IPS-NIHi11 (cell line): ENCODE measurements around the gene XPNPEP2.

Experiments
- DNase-seq: peaks from one replicate; pipeline ENCODE4 v3.0.0; 2012; ENCODE audit warnings: mixed read lengths, low spot score

XPNPEP2 gene

DNA sequence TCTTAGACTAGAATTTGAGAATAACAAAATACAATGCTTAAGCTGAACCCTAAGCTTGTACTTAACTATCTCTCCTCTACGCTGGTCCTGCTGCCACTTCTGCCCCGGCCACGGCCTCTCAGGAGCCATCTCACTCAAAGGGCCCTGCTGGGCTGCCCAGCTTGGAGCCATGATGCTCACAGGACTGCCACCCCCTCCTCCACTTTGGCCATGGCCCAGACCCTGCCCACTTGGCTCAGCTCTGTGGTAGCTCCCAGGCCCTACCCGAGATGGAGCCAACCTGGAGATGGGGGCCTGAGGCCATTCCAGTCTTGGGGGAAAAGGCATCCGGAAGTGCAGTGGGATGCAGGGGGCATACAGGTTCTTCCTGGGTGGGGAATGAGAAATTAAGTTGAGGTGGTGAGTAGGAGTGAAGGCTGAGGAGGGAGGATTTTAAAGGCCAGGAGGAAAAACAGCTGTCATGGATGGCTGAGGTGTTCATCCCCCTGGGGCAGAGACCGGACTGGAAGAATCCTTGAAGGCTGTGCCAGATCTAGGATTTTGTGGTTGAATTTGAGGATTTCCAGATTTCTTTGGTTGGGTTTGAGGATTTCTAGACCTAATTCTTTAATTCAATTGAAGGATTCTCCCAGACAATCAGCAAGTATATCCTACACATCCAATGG lies 41.8 kb downstream of the XPNPEP2 start:
- no peak for DNase-seq

DNA sequence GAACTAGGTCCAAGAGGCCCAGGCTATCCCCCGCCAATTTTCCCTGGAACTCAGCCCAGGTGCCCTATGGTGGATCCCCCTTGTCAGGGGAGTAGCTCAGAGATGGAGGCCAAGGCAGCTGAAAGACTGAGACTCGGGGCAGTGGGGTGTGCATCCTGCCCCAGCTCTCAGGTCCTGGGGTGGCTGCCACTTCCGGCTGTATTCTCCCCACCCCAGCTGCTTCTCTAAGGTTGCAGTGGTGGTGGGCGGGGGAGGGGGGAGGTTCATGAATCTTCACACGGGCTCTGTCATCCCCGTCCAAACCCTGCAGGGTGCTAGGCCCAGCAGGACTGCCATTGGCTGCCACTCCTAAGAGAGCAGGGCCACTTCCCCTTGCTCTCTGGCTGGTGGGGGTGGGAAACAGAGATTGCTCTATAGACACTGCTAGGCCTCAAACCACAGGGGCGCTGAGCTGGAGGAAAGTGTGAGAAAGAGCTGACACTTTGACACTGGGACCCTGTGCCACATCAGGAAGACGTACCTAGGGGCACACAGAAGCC lies 42.4 kb downstream of the XPNPEP2 start:
- no peak for DNase-seq

DNA sequence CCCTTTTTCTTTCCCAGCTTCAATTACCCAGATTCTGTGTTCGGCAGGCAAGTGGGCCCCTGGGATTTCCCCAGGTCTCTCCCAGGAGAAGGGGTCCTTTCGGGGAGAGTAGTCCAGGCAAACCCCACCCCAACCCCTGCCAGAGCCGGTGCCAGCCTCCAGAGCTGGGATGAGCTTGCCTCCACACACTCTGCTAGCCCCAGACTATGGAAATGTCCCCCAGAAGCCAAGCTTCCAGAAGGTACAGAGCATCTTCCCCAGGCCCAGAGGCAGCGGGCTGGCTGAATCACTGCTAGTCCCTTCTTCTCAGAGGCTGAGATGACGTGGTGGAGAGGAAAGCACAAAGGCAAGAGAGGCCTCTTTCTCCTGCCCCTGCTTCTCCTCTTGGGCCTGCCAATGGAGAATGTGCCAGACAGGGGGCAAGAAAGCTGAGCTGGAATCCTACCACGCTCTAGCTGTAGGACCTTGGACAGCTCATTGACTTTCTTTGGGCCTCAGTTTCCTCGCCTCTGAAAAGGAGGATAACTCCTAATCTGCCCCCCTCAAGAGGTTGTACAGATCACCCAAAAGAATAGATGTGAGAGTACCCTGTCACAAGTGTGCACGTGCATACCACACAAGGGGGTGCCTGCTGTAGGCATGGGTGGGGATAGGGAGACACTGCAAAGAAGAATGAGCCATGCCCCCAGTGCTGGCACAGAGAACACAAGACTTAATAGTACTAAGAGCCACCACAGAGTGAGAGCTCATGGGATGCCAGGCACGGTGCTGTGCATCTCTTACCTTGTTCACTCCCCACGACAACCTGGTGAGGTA lies 43.1 kb downstream of the XPNPEP2 start:
- DNase-seq = no peak

DNA sequence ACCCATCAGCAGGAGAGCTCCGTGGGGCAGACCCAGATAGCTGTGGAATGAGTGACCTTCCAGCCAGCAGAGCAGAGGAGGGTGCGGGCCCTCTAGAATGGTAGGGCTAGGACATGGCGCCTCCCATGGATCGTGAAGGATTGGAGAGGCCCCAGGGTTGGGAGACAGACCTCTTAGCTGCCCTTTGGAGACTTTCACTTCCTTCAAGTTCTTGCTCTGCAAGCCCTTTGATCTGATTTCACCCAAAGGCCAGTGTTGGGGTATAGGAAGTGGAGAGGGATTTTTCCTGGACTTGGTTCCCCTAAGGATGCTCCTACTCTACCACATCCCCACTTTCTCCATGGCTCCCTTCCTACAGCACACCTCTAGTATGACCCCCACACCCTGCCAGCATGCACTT lies 43.9 kb downstream of the XPNPEP2 start:
- no peak for DNase-seq

DNA sequence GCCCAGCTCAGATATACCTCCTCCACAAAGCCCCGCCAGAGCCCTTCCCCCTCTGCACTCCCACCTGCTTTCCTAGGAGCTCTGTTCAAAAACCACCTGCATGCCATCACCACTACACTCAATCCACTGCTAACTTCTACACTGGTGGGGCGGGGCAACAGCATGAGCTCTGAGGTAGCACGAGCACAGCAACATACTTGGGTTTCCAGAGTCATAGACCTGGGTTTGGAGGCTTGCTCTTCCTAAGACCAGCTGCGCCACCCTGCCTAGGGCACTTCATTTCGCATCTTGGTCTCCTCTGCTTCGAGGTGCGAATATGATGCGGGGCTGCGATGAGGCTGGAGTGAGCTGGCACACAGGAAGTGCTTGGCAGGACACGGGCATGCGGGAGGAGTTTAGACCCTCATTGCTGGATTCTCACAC lies 44.5 kb downstream of the XPNPEP2 start:
- no peak for DNase-seq

DNA sequence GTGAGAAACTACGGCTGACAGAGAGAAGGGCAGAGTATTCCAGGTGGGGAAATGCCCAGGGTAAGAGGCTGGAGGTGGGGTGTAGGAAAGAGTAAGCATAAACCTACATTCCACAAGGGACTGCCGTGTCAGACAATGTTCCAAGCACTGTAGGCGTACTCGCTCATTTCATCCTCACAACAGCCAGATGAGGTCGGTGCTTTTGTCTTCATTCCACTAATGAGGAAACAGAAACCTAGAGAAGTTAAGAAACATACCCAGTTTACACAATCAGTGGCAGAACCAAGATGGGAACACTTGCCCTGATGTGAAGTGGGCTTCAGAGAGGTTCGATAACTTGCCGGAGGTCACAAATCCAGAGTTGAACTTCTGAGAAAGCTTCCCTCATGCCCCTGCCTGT lies 45.6 kb downstream of the XPNPEP2 start:
- no peak for DNase-seq

DNA sequence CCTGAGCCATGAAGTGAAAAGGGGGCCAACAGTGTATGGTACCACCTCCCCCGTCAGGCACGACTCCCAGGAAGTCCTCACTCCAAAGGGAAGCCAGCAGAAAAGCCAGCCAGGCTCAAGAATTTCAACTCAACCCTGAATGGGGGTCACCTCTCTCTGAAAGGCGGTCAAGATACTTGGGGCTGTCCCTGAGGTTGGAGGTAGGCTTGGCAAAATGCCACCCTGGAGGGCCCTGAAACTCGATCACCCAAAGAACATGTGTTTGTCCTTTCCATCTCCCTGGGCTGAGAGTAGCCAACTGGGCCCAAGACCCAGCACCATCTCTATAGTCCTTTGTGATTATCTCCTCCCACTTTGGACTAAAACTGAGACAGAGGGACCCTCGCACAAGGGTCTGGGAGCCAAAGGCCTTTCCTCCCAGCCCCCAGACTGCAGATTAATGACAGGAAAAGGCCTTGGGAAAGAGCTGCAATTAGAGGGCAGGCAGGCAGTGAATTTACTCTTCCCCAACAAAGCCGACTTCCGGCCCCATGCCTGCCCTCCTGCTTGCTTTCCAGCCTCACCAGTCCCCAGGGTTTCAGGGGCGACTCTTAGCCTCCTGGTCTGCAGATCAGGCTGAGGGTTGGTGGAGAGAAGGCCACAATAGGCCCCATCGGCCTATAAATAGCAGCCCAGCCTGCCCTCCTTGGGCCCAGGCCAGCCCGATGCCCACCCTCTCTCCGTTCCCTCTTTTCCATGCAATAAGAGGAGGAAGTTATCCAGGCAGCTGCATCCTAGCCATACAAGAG lies 46.6 kb downstream of the XPNPEP2 start:
- DNase-seq = no peak

DNA sequence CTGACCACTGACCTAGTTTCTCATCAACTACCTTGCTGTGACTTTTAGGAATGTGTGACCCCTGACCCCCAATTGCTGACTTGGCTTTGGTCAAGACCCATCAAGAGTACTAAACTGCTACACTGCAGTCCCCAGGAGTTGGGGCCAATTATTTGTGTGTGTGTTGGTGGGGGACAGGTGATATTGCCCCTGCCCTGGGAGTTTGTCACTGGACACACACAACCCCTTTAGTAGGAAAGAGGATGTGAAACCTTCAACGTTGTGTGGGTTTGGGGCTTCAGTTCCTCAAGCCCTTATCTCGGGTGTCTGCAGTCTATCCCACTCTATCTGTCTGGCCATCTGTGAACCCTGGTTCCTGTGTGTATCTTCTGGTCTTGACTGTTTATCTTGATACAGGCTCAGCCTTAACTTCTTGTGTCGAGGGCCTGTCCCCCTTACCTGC lies 47.5 kb downstream of the XPNPEP2 start:
- no peak for DNase-seq

DNA sequence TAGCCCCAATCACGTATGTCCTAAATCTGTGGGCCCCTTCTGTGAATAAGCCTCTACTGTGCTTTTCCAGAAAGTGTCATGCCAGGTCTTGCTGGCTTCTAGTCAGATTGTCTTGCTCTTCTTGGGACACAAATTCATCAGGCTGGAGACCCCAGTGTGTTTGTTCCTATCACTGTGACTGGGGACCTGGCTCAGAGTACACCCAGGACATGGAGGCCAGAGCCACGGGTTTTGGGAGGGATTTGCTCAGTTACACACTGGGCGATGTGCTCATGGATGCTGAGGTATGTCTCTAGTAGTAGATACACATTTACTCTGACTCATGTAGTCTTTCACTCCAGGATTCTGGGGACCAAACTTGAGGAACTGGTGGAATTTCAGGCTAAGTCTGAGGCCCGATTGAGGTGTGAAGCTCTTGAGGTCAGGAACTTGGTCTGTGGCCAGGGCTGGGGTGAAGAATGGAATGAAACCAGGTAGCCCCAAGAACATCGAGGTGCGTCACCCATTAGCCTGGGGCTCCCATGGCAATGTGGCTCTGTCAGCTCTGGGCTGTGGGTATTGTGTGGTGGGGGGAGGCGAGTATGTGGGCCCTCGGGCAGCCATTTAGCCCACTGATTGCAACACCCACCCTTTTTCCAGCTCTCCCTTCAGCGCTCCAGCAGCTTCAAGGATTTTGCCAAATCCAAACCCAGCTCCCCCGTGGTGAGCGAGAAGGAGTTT lies 48.7 kb downstream of the XPNPEP2 start:
- no peak for DNase-seq

DNA sequence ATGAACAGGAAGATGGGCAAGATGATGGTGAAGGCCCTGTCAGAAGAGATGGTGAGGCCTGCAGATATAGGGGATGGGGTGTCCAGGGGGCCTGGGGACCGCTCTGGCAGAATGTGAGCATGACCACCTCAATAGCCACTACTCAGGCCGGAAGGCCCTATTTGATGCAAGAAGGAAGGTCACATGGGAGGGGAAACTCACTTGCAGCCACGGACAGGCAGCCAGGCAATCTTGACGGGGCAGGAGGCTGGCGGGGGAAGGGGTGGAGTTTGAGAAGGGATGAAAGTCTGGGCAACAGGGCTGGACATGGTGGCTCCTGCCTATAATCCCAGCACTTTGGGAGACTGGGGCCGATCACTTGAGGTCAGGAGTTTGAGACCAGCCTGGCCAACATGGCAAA lies 49.7 kb downstream of the XPNPEP2 start:
- DNase-seq = no peak

DNA sequence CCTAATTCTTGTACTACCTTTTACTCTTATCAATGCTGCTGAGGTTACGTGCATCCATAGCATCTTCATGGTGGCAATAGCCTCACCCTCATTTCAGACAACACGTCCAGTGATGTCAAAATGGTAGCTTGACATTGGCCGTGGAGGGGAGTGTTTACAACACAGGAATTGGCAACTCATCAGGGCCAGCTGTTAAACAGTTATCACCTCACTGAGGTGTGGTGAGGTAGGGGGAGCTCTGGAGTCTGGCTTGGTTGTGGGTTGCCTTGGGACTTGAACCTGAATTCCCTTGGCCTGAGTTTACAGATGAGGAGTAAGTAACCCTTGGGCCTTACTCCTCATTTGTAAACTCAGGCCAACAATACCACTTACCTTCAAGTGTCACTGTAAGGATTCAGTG lies 51.4 kb downstream of the XPNPEP2 start:
- DNase-seq = no peak

DNA sequence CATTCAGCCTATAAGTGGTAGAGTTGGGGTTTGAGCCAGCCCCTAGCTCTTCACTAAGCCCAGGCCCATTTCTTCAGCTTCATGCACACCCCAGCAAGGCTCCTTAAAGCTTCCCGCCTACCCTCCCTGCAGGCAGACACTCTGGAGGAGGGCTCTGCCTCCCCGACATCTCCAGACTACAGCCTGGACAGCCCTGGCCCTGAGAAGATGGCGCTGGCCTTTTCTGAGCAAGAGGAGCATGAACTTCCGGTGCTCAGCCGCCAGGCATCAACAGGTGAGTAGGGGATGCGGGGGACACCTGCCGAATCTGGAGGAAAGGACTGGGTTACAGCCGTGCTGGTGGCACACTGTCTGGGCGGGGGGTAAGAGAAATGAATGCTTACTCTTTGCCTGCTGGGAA lies 52.0 kb downstream of the XPNPEP2 start:
- DNase-seq = no peak

DNA sequence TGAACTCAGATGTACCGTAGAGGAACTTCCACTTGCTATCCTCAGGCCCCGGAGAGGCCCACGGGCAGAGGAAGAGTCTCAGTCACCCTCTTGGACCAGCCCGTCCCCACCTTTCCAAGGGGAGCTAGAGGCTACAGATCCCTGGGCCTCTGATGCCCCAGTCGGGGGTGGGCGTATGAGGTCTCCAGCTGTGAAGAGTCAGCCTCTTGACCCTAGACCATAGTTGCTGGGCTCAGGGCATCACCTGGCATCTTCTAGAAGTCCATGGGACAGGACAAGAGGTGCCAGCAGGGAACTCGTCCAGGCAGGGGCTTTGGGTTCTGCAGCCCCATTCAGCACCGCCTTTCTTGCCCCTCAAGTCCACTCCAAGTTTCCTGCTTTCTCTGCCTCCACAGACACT lies 52.6 kb downstream of the XPNPEP2 start:
- no peak for DNase-seq

DNA sequence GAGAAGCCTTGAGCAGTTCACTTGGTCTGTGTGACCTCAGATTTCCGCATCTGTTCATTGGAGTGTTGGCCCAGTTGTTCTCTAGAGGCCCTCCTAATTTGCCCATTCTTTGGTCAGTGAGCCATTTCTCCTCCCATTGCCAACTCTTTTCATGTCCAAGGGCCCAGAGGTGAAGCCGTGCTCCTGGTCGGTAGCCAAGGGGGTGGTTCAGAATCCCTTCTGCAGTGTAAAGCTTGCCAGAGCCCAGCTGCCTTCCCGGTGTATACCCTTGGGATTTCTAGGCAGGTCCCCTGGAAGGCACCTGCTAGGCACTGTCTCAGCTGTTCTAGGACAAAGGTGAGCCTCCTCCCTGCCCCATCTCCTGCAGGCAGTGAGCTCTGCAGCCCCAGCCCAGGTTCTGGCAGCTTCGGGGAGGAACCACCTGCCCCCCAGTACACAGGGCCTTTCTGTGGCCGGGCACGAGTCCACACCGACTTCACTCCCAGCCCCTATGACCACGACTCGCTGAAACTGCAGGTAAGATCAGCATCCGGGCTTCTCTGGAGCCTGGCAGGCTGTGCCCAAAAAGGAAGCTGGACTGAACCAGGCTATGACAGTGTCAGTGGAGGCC lies 53.3 kb downstream of the XPNPEP2 start:
- no peak for DNase-seq

DNA sequence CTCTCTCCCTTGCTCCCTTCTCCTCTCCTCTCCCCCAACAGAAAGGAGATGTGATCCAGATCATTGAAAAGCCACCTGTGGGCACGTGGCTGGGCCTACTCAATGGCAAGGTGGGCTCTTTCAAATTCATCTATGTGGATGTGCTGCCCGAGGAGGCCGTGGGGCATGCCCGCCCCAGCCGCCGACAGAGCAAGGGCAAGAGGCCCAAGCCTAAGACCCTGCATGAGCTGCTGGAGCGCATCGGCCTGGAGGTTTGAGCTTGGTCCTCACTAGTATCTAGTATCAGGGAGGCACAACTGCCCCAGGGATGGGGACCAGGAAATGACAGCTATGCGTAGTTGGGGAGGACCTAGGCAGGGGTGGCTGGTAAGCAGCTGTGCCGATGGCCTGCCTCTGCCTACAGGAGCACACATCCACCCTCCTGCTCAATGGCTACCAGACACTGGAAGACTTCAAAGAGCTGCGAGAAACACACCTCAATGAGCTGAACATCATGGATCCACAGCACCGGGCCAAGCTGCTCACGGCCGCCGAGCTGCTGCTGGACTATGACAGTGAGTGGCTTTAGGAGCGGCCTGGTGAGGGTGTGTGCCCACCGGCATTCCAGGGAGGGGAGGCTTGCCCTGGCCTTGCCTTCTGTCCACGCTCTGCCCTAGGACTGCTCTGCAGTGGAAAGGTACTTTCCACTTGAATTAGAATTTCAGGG lies 54.0 kb downstream of the XPNPEP2 start:
- no peak for DNase-seq

DNA sequence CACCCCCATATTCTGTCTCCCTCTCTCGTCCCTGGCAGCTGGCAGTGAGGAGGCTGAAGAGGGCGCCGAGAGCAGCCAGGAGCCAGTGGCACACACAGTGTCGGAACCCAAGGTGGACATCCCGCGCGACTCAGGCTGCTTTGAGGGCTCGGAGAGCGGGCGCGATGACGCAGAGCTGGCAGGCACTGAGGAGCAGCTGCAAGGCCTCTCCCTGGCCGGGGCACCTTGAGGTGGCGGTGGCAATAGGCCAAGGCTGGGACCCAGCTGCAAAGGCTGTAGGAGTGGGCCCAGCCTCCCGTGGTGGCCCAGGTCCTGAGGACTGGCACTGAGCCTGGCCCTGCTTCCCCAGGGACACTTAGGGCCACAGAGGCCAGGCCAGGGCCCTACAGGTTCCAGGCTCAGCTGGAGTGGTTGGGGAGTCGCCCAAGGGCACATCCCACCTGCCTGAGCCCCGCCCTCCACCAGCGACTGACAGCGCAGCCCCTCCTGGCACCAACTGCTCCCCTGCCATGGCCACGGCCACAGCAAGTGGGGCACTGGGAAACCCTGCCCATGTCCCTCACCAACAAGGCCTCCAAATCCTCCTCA lies 54.9 kb downstream of the XPNPEP2 start:
- no peak for DNase-seq

DNA sequence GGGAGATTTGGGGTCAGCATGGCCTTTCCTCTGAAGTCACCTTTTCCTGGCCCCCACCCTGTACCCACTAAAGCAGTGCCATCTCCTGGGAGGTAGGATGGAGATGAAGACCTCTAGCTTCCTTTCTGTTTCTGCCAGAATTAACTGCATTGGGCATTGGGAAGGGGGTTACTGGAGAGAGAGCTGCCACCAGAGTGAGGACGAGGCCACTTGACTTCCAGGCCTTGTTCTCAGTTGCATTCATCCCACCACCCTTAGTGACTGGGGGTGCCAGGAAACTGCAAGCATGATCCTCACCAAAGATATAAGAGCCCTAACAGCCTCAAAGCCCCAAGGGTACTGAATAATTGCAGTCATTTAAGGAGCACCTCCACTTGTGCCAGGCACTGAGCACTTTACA lies 56.8 kb downstream of the XPNPEP2 start:
- DNase-seq = no peak

DNA sequence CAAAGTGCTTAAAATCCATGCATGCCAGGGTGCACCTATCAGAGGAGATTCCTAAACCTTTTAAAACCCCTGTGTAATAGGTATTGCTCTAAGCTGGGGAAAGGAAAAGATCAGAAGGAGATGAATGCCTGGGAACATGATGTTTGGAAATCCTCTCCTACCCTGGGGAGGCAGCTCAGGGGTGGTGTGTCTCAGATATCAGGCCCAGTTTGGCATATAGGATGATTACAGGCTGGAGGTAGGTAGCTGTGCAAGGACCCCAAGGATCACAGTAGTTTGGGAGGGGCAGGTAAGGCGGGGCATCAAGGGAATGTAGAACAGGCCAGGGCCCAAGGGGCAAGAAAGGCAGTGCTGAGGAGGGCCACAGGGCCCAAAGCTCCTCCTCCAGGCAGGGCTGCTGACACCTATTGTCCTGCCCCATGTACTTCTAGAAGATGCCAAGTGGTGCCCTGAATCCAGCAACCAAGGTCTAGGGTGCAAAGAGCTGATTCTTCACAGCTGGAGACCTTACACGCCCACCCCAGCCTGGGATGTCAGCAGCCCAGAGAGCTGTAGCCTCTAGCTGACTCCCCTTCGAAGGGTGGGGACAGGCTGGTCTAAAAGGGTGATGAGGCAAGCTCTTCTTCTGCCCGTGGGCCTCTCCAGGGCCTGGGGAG lies 58.6 kb downstream of the XPNPEP2 start:
- DNase-seq = no peak

DNA sequence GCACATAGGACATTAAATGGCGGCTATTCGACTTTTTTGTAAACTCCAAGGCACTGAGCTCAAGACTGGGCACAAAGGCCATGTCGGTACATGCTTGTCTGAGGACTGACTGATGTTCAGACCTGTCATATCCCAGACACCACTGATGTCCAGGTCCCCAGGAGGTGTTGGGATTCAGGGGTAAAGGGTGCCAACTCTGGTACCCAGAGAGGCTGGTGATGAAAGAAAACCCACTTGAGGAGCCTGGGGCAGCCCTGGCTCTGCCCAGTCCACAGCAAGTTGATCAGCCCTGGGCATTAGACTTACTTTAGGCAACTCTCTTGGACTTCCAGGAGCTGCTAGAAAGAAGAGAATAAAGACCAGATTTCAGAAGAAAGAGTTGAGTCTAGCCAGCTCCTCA lies 59.7 kb downstream of the XPNPEP2 start:
- no peak for DNase-seq

DNA sequence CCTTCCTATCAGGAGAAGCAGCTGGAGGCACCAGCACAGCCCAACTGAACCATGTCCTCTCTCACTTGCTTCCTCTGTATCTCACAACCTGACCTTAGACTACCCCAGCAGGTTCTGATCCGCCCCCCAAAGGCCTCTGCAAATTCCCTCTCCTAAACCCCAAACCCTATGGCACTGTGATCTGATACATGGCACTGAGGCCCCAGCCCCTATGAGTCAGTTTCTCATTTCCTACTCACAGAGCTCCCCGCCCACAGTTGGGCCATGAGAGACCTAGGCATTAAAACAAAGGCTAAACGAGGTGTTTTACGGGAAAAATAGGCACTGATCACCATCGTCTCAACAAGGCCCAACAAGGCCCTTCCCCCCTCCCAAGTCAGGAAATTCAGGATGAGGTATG lies 60.1 kb downstream of the XPNPEP2 start:
- no peak for DNase-seq
